Nephron (organoid): ENCODE data around the gene JAM3.

Source experiments
- H3K27ac Mint-ChIP-seq, 3 experiments: 2 replicates each; pipeline ENCODE4 v1.8.0; 2020; ENCODE audit warnings: mixed read lengths in 3 of 3, mild to moderate bottlenecking in 2 of 3, moderate library complexity in 1 of 3
- H3K27me3 Mint-ChIP-seq: 2 replicates; pipeline ENCODE4 v1.8.0; 2021; ENCODE audit warnings: low read depth, mild to moderate bottlenecking, moderate library complexity, mixed read lengths
- H3K36me3 Mint-ChIP-seq: 2 replicates; pipeline ENCODE4 v1.8.0; 2020; ENCODE audit warnings: low read depth, mixed read lengths
- H3K4me1 Mint-ChIP-seq: 2 replicates; pipeline ENCODE4 v1.8.0; 2020; ENCODE audit warnings: mixed read lengths
- H3K4me3 Mint-ChIP-seq, 3 experiments: 2 replicates each; pipeline ENCODE4 v1.8.0; 2020; ENCODE audit warnings: mild to moderate bottlenecking in 3 of 3, mixed read lengths in 3 of 3, moderate library complexity in 2 of 3
- H3K9me3 Mint-ChIP-seq: 2 replicates; pipeline ENCODE4 v1.8.0; 2020; ENCODE audit warnings: mixed read lengths
- TF ChIP-seq, protein P1 (sequence below), 3 experiments: fragments of 200-600 bp; sonication (generic); IDR thresholded peaks; one replicate each; pipeline ENCODE4 v1.5.0; 2021; ENCODE audit warnings: antibody characterized with exemption in 3 of 3; ENCODE audit not compliant: unreplicated experiment in 3 of 3

The JAM3 gene

DNA sequence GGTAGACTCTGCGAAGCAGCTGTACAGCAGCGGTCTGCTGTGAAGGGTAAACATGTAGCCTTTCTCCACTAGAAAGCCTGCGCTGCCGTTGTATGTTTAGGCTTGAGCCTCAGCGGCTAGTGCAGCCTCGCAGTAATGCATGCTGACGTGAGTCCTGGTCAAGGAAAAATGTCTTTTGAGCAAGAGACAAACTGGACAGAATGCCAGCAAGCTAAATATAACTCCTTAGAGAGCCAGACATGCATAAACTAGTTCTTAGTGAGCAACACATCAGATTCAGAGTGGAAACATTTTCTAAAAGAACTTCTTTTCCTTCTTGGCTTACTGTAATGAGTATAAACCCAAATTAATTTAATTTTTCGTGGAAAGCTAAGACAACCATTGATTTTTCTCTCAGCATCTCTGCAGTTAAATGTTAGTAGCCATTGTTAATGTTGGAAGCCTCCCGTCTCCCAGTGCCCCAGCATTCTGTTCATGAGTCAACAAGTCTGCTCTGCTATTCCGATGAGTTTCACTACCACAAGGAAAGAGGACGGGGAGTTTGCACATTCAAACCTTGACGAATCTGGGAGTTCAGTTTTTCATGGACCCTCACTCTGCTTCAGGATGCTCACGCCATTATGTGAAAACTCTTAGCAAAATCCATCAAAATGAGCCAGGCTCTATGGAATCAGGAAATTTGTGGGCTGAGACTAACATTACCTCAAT is 51.4 kb downstream of the JAM3 start:
- TF ChIP-seq, protein P1, sequence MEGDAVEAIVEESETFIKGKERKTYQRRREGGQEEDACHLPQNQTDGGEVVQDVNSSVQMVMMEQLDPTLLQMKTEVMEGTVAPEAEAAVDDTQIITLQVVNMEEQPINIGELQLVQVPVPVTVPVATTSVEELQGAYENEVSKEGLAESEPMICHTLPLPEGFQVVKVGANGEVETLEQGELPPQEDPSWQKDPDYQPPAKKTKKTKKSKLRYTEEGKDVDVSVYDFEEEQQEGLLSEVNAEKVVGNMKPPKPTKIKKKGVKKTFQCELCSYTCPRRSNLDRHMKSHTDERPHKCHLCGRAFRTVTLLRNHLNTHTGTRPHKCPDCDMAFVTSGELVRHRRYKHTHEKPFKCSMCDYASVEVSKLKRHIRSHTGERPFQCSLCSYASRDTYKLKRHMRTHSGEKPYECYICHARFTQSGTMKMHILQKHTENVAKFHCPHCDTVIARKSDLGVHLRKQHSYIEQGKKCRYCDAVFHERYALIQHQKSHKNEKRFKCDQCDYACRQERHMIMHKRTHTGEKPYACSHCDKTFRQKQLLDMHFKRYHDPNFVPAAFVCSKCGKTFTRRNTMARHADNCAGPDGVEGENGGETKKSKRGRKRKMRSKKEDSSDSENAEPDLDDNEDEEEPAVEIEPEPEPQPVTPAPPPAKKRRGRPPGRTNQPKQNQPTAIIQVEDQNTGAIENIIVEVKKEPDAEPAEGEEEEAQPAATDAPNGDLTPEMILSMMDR (IDR thresholded peaks at IDR 0.05; ENCODE audit: unreplicated experiment in 3 of 3) = no peak
- Mint-ChIP-seq H3K4me1 (peaks cover 66% of the 10 kb centered on the region), H3K4me3 (peak overlapping the region in 2 of 3 experiments; percentile 27 to 77), H3K27ac (peak overlapping the region; percentile 79 to 96 (median 84)), H3K27me3 (peaks cover 23% of the 10 kb centered on the region), H3K9me3 (no peaks in the 10 kb centered on the region), H3K36me3 (no peaks in the 10 kb centered on the region)

DNA sequence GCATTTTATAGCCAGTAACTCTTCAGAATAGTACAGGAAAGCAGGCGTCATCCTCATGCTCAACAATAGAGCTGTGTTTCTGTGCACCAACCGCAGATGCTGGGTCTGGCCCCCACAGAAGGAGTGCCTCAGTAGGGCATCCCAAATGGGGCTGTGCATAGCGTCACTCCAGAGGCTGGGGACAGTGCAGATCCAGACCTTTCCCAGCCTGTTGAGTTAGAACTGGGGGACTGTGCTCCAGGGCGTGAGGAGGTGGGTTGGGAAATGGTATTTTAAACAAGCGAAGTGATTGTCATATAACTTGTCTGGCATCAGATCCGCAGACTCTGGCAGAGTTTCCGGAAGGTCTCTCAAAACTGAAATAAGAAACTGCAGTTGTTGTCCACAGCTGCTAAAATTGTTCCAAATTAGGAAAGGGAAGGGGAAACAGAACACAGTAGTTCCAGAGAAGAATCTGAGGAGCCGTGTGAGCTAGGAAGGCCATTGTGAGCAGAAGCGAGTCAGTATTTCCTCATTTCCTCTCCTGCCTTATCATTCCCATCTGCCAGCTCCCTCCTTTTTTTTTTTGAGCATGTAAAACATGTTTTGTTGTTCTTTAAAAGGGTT is 52.2 kb downstream of the JAM3 start:
- H3K9me3 Mint-ChIP-seq = no peaks in the 10 kb centered on the region

DNA sequence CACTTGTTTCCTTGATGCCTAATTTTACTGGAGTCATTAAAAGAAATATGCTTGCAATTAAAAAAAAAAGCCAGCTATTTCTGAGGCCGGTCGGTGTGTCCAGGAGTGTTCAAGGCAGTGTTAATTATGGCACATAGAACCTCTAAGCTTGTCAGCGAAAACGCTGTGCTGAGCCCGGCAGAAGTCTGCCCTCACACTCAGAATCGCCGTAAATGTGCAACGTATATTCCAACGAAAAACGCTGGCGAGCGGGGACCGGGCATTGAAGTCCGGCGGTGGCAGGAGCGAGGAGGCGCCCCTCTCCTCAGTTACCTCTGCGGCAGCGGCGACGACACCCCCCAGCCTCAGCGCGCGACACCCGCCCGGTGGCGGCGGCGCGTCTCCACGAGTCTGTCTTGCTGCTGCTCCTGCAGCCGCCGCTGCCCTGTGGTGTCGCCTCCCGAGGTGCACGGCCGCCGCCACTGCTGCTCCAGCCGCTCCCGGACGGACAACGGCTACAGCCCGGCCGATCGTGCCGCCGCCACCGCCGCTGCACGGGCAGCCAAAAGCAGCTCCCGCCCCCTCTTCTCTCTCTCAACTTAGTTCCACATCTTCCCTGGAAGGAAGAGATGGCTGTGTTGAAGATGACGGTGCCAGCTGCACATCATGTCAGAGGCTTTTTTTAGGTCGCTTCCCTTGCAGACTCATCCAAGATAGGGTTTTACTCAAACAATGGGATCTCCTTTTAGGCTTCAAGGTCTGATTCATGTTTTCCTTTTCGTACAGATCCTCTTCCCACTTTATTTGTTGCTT is 56.0 kb downstream of the JAM3 start:
- H3K9me3 Mint-ChIP-seq = peaks cover under 1% of the 10 kb centered on the region
- TF ChIP-seq, protein P1 (IDR thresholded peaks at IDR 0.05; ENCODE audit: unreplicated experiment in 3 of 3) = no peak
- H3K27ac Mint-ChIP-seq = peak overlapping the region; percentile 1 to 63 (median 33)
- peaks cover 37% of the 10 kb centered on the region for H3K27me3 Mint-ChIP-seq
- peaks cover 21% of the 10 kb centered on the region for H3K36me3 Mint-ChIP-seq
- peaks cover 66% of the 10 kb centered on the region for H3K4me1 Mint-ChIP-seq
- peak overlapping the region; percentile 72 to 86 (median 79) for H3K4me3 Mint-ChIP-seq

More for the DNA sequence above, 52.2 kb downstream of the JAM3 start:
- H3K27me3 Mint-ChIP-seq = peaks cover 30% of the 10 kb centered on the region
- peaks cover 73% of the 10 kb centered on the region for H3K4me1 Mint-ChIP-seq
- TF ChIP-seq, protein P1 (IDR thresholded peaks at IDR 0.05; ENCODE audit: unreplicated experiment in 3 of 3) = no peak
- peak overlapping the region; percentile 77 to 96 (median 82) for H3K27ac Mint-ChIP-seq
- no peaks in the 10 kb centered on the region for H3K36me3 Mint-ChIP-seq
- peak overlapping the region in 2 of 3 experiments; percentile 47 to 77 for H3K4me3 Mint-ChIP-seq

DNA sequence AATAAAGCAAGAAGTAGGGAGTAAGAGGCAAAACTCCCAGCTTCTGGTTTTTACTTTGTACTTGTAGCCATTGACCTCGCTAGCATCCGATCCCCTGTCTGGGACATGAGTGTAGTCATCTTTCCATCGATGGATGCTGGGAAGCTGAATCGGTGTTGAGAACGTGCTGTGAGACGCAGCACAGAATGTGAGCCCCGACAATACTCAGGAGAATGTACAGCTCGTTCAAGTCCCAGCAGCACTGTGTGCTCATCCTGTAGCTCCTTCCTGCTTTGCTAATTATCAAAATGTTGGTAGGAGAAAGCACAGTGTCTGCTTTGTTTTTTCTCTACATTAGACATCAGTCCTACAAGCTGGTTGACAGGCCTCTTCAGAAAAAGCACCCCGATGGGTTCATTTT is 56.6 kb downstream of the JAM3 start:
- TF ChIP-seq, protein P1 (IDR thresholded peaks at IDR 0.05; ENCODE audit: unreplicated experiment in 3 of 3) = no peak
- Mint-ChIP-seq H3K36me3 (peaks cover 27% of the 10 kb centered on the region), H3K27ac (peak overlapping the region in 1 of 3 experiments; percentile 63), H3K27me3 (peaks cover 37% of the 10 kb centered on the region), H3K4me3 (peak overlapping the region; percentile 18 to 86 (median 47)), H3K4me1 (peaks cover 60% of the 10 kb centered on the region), H3K9me3 (peaks cover 6% of the 10 kb centered on the region)

DNA sequence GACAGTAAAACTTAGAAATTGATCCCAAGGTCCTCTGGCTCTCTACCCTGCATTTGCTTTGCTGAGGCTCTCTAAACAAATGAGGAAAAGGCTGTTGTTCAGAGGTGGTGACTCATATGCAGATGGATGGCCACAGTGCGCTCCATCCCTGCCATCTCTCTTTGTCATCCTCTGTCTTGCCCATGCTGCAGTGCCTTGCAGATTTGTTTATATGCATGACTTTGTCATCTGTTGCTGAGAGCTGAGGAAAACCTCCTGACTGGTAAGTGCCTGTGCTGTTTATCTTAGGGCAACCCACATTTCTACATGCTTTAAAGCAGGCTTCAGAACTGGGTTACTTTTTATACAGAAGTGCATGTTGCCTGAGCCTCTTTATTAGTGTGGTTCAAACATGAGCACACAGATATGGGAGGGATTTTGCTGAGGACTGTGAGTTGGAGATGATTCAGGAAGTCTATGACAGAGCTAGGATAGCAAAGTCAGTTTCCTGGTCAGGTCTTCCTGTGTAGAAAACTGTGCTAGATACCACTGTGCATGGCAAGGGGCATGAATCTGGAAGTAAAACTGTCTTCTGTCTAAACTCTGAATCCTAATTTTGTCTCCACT is 57.4 kb downstream of the JAM3 start:
- H3K27me3 Mint-ChIP-seq = peaks cover 37% of the 10 kb centered on the region
- TF ChIP-seq, protein P1 (IDR thresholded peaks at IDR 0.05; ENCODE audit: unreplicated experiment in 3 of 3) = no peak
- no peak overlapping the region for H3K27ac Mint-ChIP-seq
- peaks cover 51% of the 10 kb centered on the region for H3K4me1 Mint-ChIP-seq
- H3K36me3 Mint-ChIP-seq = peaks cover 35% of the 10 kb centered on the region
- H3K9me3 Mint-ChIP-seq = peaks cover 14% of the 10 kb centered on the region
- peak overlapping the region in 2 of 3 experiments; percentile 47 to 86 for H3K4me3 Mint-ChIP-seq
